HG03103 (cell line): Measurements from ENCODE around the gene VN1R5.
"Not testable (repeated sequence)": the region's sequence is repeated elsewhere in the genome, so short reads cannot be mapped to it uniquely, and the experiment has no call there.

Source experiments
- ATAC-seq: cut with Tn5 transposase; IDR thresholded peaks from one replicate; pipeline ENCODE4 v1.9.1; 2021; ENCODE audit warnings: low read depth; ENCODE audit not compliant: unreplicated experiment

VN1R5 gene

GRCh38 chr1:247270003-247270402 is 14.1 kb downstream of the VN1R5 start:
- no peak for ATAC-seq

- no peak for ATAC-seq
These were observed 17.1 kb downstream of the VN1R5 start for GRCh38 chr1:247273013-247273412.

GRCh38 chr1:247274605-247275256 is 18.9 kb downstream of the VN1R5 start:
- ATAC-seq = no peak

GRCh38 chr1:247277191-247277590 is 21.3 kb downstream of the VN1R5 start:
- ATAC-seq = no peak

- no peak for ATAC-seq
These were observed 25.2 kb downstream of the VN1R5 start for GRCh38 chr1:247281001-247281574.

- ATAC-seq = no peak
These were observed 30.3 kb downstream of the VN1R5 start for GRCh38 chr1:247286134-247286670.

GRCh38 chr1:247287460-247287859 is 31.6 kb downstream of the VN1R5 start:
- no peak for ATAC-seq

GRCh38 chr1:247288341-247288740 is 32.5 kb downstream of the VN1R5 start:
- ATAC-seq = no peak

- ATAC-seq = not testable (repeated sequence)
These were observed 33.5 kb downstream of the VN1R5 start for GRCh38 chr1:247289274-247289892.

- ATAC-seq = no peak
These were observed 34.7 kb downstream of the VN1R5 start for GRCh38 chr1:247290576-247290975.

GRCh38 chr1:247291161-247291560 is 35.3 kb downstream of the VN1R5 start:
- no peak for ATAC-seq

GRCh38 chr1:247291833-247292561 is 36.1 kb downstream of the VN1R5 start:
- ATAC-seq = no peak

GRCh38 chr1:247293047-247293446 is 37.2 kb downstream of the VN1R5 start:
- ATAC-seq = no peak

- no peak for ATAC-seq
These were observed 38.4 kb downstream of the VN1R5 start for GRCh38 chr1:247294282-247294681.

GRCh38 chr1:247295274-247295684 is 39.4 kb downstream of the VN1R5 start:
- no peak for ATAC-seq

GRCh38 chr1:247295746-247296145 is 39.9 kb downstream of the VN1R5 start:
- no peak for ATAC-seq

GRCh38 chr1:247296599-247297180 is 40.8 kb downstream of the VN1R5 start:
- ATAC-seq = no peak

GRCh38 chr1:247297263-247298123 is 41.6 kb downstream of the VN1R5 start:
- ATAC-seq = no peak

- ATAC-seq = no peak
These were observed 42.2 kb downstream of the VN1R5 start for GRCh38 chr1:247298124-247298481.

GRCh38 chr1:247298701-247299100 is 42.8 kb downstream of the VN1R5 start:
- no peak for ATAC-seq
